Stimulated activated CD4-positive, alpha-beta T cell treated with anti-CD3 and anti-CD28 coated beads, Interleukin-1b, Interleukin-23, amount 100 ng/mL, for 48 hours (primary cell): ENCODE results near the gene ACTMAP.
"Not testable (repeated sequence)": the region's sequence is repeated elsewhere in the genome, so short reads cannot be mapped to it uniquely, and the experiment has no call there.

Experiments used
- DNase-seq: peaks from one replicate; pipeline ENCODE4 v3.0.0-alpha.2; 2020

Gene ACTMAP

GRCh38 chr19:40775632-40776022 is 25.4 kb upstream of the ACTMAP start:
- no peak for DNase-seq

GRCh38 chr19:40774916-40775631 is 24.8 kb upstream of the ACTMAP start, which contains the start of gene MIA:
TSS of gene MIA (plus strand) at chr19:40775521. CDS start at chr19:40775543, 22 bp downstream.
- no peak for DNase-seq

- DNase-seq: not testable (repeated sequence)
Observed at GRCh38 chr19:40771101-40771862, 21.0 kb upstream of the ACTMAP start.

GRCh38 chr19:40768869-40769268 is 18.6 kb upstream of the ACTMAP start:
- DNase-seq: no peak

GRCh38 chr19:40766385-40766784 is 16.1 kb upstream of the ACTMAP start:
- not testable (repeated sequence) for DNase-seq

GRCh38 chr19:40763963-40764362 is 13.7 kb upstream of the ACTMAP start:
- DNase-seq: no peak

GRCh38 chr19:40763526-40763925 is 13.2 kb upstream of the ACTMAP start:
- DNase-seq: no peak

- DNase-seq: no peak
Observed at GRCh38 chr19:40762754-40763470, 12.6 kb upstream of the ACTMAP start.

GRCh38 chr19:40759352-40759751 is 9.1 kb upstream of the ACTMAP start:
- DNase-seq: no peak

- DNase-seq: no peak
Observed at GRCh38 chr19:40758491-40758890, 8.2 kb upstream of the ACTMAP start.

- DNase-seq: peak; percentile 40
Observed at GRCh38 chr19:40756502-40757110, 6.3 kb upstream of the ACTMAP start.

GRCh38 chr19:40755791-40756190 is 5.5 kb upstream of the ACTMAP start:
- DNase-seq: no peak

- DNase-seq: no peak
Observed at GRCh38 chr19:40755248-40755624, 5.0 kb upstream of the ACTMAP start.

- peak; percentile 76 for DNase-seq
Observed at GRCh38 chr19:40754611-40755247, 4.5 kb upstream of the ACTMAP start.

- DNase-seq: peak; percentile 43
Observed at GRCh38 chr19:40752257-40752781, 2.0 kb upstream of the ACTMAP start.

- DNase-seq: peak; percentile 98
Observed at GRCh38 chr19:40750874-40751537, 729 bp upstream of the ACTMAP start, which contains the start of gene SNRPA. TSS of gene SNRPA (plus strand) at chr19:40751203. CDS start at chr19:40751409, 206 bp downstream.

- no peak for DNase-seq
Observed at GRCh38 chr19:40747536-40747935, 2.7 kb downstream of the ACTMAP start.

GRCh38 chr19:40745402-40745780 is 4.9 kb downstream of the ACTMAP start:
- DNase-seq: no peak

GRCh38 chr19:40744554-40745401 is 5.5 kb downstream of the ACTMAP start:
- no peak for DNase-seq

- DNase-seq: no peak
Observed at GRCh38 chr19:40743926-40744325, 6.4 kb downstream of the ACTMAP start.

- DNase-seq: no peak
Observed at GRCh38 chr19:40742886-40743285, 7.4 kb downstream of the ACTMAP start.
